HEK293T (cell line): ENCODE data around the gene CDH2.

Experiments
- BHLHE40 ChIP-seq: fragments of 450-650 bp; IDR thresholded peaks from 2 replicates; pipeline ENCODE4 v1.6.1; 2016; ENCODE audit warnings: mild to moderate bottlenecking, moderate library complexity, borderline replicate concordance
- TARDBP ChIP-seq: fragments of 450-650 bp; IDR thresholded peaks from 2 replicates; pipeline ENCODE4 v1.6.1; 2016
- ZNF384 ChIP-seq: fragments of 450-650 bp; IDR thresholded peaks from 2 replicates; pipeline ENCODE4 v1.6.1; 2016

- TF ChIP-seq TARDBP (no peak), ZNF384 (no peak), BHLHE40 (no peak)
Observed at GRCh38 chr18:28124131-28125029, 52.5 kb downstream of the CDH2 start.
